ENCODE data around the gene RPS21.

RPS21 gene

DNA sequence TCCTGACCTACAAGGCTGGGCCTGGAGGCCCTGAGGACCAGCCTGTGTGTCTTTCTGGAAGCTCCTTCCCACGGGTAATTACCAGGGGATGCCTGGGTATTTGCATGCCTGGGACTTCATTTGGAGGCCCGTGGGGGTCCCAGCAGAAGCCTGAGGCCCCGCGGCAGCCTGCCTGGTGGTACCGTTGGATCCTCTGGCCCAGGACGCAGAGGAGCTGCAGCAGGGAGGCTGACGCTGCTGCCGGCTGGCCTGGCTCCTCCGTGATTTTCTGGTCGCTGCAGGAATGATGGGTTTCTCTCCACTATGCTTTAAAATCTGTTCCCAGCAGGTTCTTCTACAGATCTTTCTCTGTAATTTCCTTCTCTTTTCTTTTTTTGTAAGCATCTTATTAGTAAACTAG, 13.6 kb downstream of the RPS21 start:
- no peak for ATAC-seq
- TF ChIP-seq ARNTL (CRISPR knock-in tag; IDR thresholded peaks at IDR 0.05; ENCODE audit: borderline replicate concordance, low read depth), result no peak
- no peak for TF ChIP-seq TOX (CRISPR knock-in tag; IDR thresholded peaks at IDR 0.05; ENCODE audit: borderline replicate concordance)
- TF ChIP-seq TCF4 (CRISPR knock-in tag; IDR thresholded peaks at IDR 0.05; ENCODE audit: borderline replicate concordance), result no peak
- TF ChIP-seq ZNF8 (CRISPR knock-in tag; IDR thresholded peaks at IDR 0.05), result no peak
- TF ChIP-seq, protein P1, sequence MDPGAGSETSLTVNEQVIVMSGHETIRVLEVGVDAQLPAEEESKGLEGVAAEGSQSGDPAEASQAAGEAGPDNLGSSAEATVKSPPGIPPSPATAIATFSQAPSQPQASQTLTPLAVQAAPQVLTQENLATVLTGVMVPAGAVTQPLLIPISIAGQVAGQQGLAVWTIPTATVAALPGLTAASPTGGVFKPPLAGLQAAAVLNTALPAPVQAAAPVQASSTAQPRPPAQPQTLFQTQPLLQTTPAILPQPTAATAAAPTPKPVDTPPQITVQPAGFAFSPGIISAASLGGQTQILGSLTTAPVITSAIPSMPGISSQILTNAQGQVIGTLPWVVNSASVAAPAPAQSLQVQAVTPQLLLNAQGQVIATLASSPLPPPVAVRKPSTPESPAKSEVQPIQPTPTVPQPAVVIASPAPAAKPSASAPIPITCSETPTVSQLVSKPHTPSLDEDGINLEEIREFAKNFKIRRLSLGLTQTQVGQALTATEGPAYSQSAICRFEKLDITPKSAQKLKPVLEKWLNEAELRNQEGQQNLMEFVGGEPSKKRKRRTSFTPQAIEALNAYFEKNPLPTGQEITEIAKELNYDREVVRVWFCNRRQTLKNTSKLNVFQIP (CRISPR knock-in tag; IDR thresholded peaks at IDR 0.05; ENCODE audit: borderline replicate concordance, low read depth), result no peak
- TF ChIP-seq, protein P2, sequence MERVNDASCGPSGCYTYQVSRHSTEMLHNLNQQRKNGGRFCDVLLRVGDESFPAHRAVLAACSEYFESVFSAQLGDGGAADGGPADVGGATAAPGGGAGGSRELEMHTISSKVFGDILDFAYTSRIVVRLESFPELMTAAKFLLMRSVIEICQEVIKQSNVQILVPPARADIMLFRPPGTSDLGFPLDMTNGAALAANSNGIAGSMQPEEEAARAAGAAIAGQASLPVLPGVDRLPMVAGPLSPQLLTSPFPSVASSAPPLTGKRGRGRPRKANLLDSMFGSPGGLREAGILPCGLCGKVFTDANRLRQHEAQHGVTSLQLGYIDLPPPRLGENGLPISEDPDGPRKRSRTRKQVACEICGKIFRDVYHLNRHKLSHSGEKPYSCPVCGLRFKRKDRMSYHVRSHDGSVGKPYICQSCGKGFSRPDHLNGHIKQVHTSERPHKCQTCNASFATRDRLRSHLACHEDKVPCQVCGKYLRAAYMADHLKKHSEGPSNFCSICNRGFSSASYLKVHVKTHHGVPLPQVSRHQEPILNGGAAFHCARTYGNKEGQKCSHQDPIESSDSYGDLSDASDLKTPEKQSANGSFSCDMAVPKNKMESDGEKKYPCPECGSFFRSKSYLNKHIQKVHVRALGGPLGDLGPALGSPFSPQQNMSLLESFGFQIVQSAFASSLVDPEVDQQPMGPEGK (CRISPR knock-in tag; IDR thresholded peaks at IDR 0.05; ENCODE audit: borderline replicate concordance), result no peak
- TF ChIP-seq RARB (CRISPR knock-in tag; IDR thresholded peaks at IDR 0.05), result no peak
- no peak for TF ChIP-seq ZFP3 (CRISPR knock-in tag; IDR thresholded peaks at IDR 0.05)
- TF ChIP-seq CSDC2 (CRISPR knock-in tag; IDR thresholded peaks at IDR 0.05), result no peak
- TF ChIP-seq ISL1 (CRISPR knock-in tag; IDR thresholded peaks at IDR 0.05), result no peak
- no peak for TF ChIP-seq OSR1 (CRISPR knock-in tag; IDR thresholded peaks at IDR 0.05)
- TF ChIP-seq, protein P3, sequence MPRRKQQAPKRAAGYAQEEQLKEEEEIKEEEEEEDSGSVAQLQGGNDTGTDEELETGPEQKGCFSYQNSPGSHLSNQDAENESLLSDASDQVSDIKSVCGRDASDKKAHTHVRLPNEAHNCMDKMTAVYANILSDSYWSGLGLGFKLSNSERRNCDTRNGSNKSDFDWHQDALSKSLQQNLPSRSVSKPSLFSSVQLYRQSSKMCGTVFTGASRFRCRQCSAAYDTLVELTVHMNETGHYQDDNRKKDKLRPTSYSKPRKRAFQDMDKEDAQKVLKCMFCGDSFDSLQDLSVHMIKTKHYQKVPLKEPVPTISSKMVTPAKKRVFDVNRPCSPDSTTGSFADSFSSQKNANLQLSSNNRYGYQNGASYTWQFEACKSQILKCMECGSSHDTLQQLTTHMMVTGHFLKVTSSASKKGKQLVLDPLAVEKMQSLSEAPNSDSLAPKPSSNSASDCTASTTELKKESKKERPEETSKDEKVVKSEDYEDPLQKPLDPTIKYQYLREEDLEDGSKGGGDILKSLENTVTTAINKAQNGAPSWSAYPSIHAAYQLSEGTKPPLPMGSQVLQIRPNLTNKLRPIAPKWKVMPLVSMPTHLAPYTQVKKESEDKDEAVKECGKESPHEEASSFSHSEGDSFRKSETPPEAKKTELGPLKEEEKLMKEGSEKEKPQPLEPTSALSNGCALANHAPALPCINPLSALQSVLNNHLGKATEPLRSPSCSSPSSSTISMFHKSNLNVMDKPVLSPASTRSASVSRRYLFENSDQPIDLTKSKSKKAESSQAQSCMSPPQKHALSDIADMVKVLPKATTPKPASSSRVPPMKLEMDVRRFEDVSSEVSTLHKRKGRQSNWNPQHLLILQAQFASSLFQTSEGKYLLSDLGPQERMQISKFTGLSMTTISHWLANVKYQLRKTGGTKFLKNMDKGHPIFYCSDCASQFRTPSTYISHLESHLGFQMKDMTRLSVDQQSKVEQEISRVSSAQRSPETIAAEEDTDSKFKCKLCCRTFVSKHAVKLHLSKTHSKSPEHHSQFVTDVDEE (CRISPR knock-in tag; IDR thresholded peaks at IDR 0.05), result no peak

DNA sequence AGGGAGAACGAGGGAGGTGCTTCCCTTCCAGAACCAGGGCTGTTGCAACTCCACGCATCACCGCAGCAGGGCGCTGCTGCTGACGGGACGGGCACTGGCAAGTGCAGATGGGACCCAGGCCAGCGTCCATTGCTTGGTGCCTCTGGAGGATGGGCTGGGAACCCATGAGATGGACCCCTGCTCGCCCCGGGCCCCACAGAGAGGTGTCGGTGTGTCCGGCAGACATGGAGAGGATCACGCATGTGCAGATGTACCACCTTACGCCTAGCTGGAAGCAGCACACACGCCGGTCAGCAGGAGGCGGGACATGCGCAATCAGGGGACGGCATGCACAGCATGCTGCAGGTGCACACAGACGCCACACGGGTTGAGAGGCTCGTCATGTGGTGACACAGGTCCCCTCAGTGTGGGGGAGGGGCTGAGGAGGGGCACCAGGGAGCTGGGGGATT, 14.5 kb downstream of the RPS21 start:
- no peak for ATAC-seq
- TF ChIP-seq, protein P1 (CRISPR knock-in tag; IDR thresholded peaks at IDR 0.05; ENCODE audit: borderline replicate concordance, low read depth), result no peak
- TF ChIP-seq ISL1 (CRISPR knock-in tag; IDR thresholded peaks at IDR 0.05) (no peak), GLIS3 (CRISPR knock-in tag; IDR thresholded peaks at IDR 0.05) (no peak), PPARA (CRISPR knock-in tag; IDR thresholded peaks at IDR 0.05; ENCODE audit: borderline replicate concordance) (no peak), ZNF8 (CRISPR knock-in tag; IDR thresholded peaks at IDR 0.05) (no peak), ARNTL (CRISPR knock-in tag; IDR thresholded peaks at IDR 0.05; ENCODE audit: borderline replicate concordance, low read depth) (no peak)
- TF ChIP-seq, protein P3 (CRISPR knock-in tag; IDR thresholded peaks at IDR 0.05), result no peak
- TF ChIP-seq, protein P2 (CRISPR knock-in tag; IDR thresholded peaks at IDR 0.05; ENCODE audit: borderline replicate concordance), result no peak

Measured in SK-N-SH treated with all-trans-retinoic acid at 6 μM for 48 hours (cell line).